Calu3 (cell line): ENCODE measurements around the gene GTF3C5. TPM values are rescaled to one million over a fixed set of nuclear protein-coding genes. Genes with fewer than 3 reads are reported as not detected.
"Not testable (repeated sequence)": the region's sequence is repeated elsewhere in the genome, so short reads cannot be mapped to it uniquely, and the experiment has no call there.

Experiments
- BruUV-seq: library from RNA; stranded (reverse); fragments of 400-500 nt; replicated peaks from 2 replicates; lab custom pipeline; 2021; lab: Mats Ljungman, UMichigan
- CTCF ChIA-PET: fragments of 300-600 bp; sonication (Branson Sonifier 250); formaldehyde crosslinking; loops from one replicate; lab custom pipeline; 2022; ENCODE audit warnings: antibody characterized with exemption; lab: Charles Lee
- DNase-seq: peaks from one replicate; pipeline ENCODE4 v3.0.0; 2022
- H3K27ac Mint-ChIP-seq: one replicate; pipeline ENCODE4 v1.8.0; 2022; ENCODE audit warnings: mixed read lengths; ENCODE audit not compliant: unreplicated experiment
- H3K27me3 Mint-ChIP-seq: one replicate; pipeline ENCODE4 v1.8.0; 2022; ENCODE audit warnings: mixed read lengths; ENCODE audit not compliant: unreplicated experiment
- H3K36me3 Mint-ChIP-seq: one replicate; pipeline ENCODE4 v1.8.0; 2022; ENCODE audit warnings: mild to moderate bottlenecking, moderate library complexity, mixed read lengths; ENCODE audit not compliant: insufficient read depth, unreplicated experiment
- H3K4me1 Mint-ChIP-seq: one replicate; pipeline ENCODE4 v1.8.0; 2022; ENCODE audit warnings: mild to moderate bottlenecking, low read depth, mixed read lengths; ENCODE audit not compliant: unreplicated experiment
- H3K4me3 Mint-ChIP-seq: one replicate; pipeline ENCODE4 v1.8.0; 2022; ENCODE audit warnings: mild to moderate bottlenecking, low read depth, moderate library complexity, mixed read lengths; ENCODE audit not compliant: unreplicated experiment
- H3K9me3 Mint-ChIP-seq: one replicate; pipeline ENCODE4 v1.8.0; 2022; ENCODE audit warnings: low read depth, mixed read lengths; ENCODE audit not compliant: unreplicated experiment
- CTCF ChIP-seq: fragments of 200-600 bp; IDR thresholded peaks from one replicate; pipeline ENCODE4 v1.8.0; 2022; ENCODE audit warnings: antibody characterized with exemption; ENCODE audit not compliant: unreplicated experiment
- intact Hi-C: fragments of 100-400 bp; cut with micrococcal nuclease; formaldehyde crosslinking; loops from one replicate; pipeline ENCODE4 v1.10.0; 2022; ENCODE audit not compliant: unreplicated experiment
- total RNA-seq: library from RNA; stranded (reverse); gene quantifications from 2 replicates; pipeline ENCODE4 v1.2.3, GENCODE V29; 2022

GTF3C5 gene
- total RNA-seq, 1 experiment from 2014 or later: 43.7 TPM

GRCh38 chr9:133032171-133032570 lies 1.4 kb downstream of the GTF3C5 start:
- Mint-ChIP-seq H3K4me3 (peak overlapping the region; percentile 94), H3K27me3 (no peaks in the 10 kb centered on the region), H3K36me3 (peaks cover 25% of the 10 kb centered on the region), H3K4me1 (peaks cover 14% of the 10 kb centered on the region), H3K9me3 (no peaks in the 10 kb centered on the region), H3K27ac (no peak overlapping the region)
- no peak for DNase-seq
- intact Hi-C loops: loop anchor here (10.0 kb wide), 1 partner anchor 113 kb away; no protein-coding TSS in a partner anchor
- no TSS peak for BruUV-seq
- TF ChIP-seq CTCF: no peak
- CTCF ChIA-PET: no interaction called here

GRCh38 chr9:133035669-133036068 lies 4.9 kb downstream of the GTF3C5 start:
- H3K27ac Mint-ChIP-seq: no peak overlapping the region
- DNase-seq: no peak
- peaks cover 18% of the 10 kb centered on the region for H3K36me3 Mint-ChIP-seq
- peaks cover 23% of the 10 kb centered on the region for H3K4me1 Mint-ChIP-seq
- BruUV-seq: no TSS peak
- no peak overlapping the region for H3K4me3 Mint-ChIP-seq
- no peak for TF ChIP-seq CTCF
- no peaks in the 10 kb centered on the region for H3K9me3 Mint-ChIP-seq
- no peaks in the 10 kb centered on the region for H3K27me3 Mint-ChIP-seq
- CTCF ChIA-PET: no interaction called here
- intact Hi-C loops: loop anchor here (10.0 kb wide), 1 partner anchor 109 kb away; no protein-coding TSS in a partner anchor

GRCh38 chr9:133037775-133038515 lies 7.1 kb downstream of the GTF3C5 start:
- Mint-ChIP-seq H3K36me3 (peaks cover 6% of the 10 kb centered on the region), H3K27ac (no peak overlapping the region), H3K4me1 (peaks cover 9% of the 10 kb centered on the region), H3K4me3 (no peak overlapping the region), H3K27me3 (no peaks in the 10 kb centered on the region), H3K9me3 (no peaks in the 10 kb centered on the region)
- no peak for DNase-seq
- intact Hi-C loops: loop anchor here (10.0 kb wide), 1 partner anchor 107 kb away; no protein-coding TSS in a partner anchor
- no TSS peak for BruUV-seq
- no peak for TF ChIP-seq CTCF
- CTCF ChIA-PET: no interaction called here

GRCh38 chr9:133040892-133041479 lies 10.2 kb downstream of the GTF3C5 start:
- CTCF ChIA-PET, H3K4me3 Mint-ChIP-seq, intact Hi-C loops, H3K27ac Mint-ChIP-seq, H3K9me3 Mint-ChIP-seq, H3K27me3 Mint-ChIP-seq, H3K4me1 Mint-ChIP-seq, BruUV-seq: not testable (repeated sequence)
- DNase-seq: peak; percentile 41
- peaks cover 11% of the 10 kb centered on the region for H3K36me3 Mint-ChIP-seq
